HG02885 (cell line): ENCODE results near the gene COL15A1.

Source experiments
- ATAC-seq: cut with Tn5 transposase; IDR thresholded peaks from one replicate; pipeline ENCODE4 v1.9.1; 2021; ENCODE audit warnings: mild to moderate bottlenecking; ENCODE audit not compliant: unreplicated experiment, poor library complexity

COL15A1 gene

DNA sequence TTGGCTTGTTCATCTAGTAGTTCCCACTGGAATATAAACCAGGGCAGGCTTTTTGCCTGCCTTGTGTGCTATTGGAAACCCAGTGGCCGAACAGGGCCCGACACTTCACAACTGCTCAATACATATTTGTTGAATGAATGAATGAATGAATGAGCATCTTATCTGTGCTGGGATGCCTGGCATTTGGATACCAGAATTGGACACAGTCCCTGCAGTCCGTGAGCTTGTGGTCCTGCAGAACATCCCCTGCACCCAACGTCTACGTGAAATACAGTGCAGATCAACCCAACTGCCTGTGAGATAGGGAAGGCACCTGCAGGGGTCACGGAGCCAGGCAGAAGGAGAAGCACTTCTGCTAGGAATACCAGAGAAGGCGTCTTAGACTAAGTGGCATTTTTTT is 30.0 kb upstream of the COL15A1 start:
- no peak for ATAC-seq

DNA sequence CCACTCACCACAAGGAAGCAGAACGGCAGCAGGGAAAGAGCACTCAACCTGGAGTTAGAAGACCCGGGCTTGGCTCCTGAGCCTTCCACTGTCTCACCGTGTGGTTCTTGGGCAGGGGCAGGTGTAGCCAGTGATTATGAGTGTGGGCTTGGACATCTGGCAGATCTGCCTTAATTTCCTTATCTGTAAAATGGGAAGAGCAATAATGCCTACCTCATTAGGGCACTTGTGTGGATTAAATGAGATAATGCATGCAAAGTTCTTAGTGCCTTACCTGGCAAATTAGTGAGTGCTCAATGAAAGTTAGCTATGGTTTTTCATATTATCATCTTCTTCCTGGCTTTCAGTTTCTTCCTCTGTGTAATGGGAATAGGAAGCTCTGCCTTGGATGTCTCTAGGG is 28.1 kb upstream of the COL15A1 start:
- no peak for ATAC-seq

DNA sequence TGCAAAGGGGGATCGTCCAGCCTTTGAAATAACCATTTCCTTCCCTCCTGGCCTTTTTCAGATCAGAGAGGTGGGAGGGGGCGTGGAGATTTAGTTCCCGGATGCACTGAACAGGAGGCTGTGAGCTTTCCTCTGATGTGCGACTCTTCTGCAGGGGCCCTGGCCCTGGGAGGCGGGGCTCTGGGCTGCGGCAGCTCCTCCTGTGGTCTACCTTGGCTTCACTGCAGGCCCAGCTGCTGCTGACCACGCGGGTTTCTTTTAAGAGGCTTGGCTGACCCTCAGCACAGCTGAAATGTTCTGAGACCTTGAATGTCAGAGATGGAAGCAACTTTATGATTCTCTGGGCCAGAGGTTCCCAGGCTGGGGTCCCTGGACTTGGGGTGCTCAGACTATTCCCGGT is 27.0 kb upstream of the COL15A1 start:
- ATAC-seq: no peak

DNA sequence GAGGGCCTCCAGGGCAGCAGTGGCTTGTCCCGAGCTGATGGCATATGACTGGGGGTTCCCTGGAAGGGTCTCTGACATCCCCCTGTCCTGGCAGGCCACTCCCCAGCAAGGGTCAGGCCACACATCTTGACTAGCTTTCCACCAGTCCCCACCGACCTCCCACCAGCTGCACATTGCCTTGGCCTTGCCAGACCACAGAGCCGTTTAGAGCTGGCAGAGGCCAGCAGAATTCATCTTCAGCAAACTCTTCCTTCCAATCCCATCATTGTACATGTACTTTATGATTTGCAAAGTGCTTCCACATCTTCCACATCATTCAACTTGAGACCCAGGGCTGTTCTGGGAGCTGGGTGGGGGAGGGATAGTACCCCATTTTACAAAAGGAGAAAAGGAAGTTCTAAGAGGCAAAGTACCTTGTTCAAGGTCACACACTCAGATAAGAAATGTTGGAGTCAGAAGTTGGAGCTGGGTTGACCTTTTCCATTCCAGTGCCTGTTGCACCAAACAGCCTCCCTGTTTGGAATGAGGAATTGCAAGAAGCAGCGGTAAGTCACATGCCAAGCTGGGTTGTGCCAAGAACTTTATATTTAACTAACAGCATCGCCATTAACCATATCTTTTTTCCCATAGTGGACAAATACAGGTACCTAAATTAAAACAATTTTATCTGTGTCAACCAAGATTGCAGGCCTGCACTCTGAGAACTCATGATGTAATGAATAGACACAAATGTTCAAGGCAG is 25.8 kb upstream of the COL15A1 start:
- ATAC-seq: no peak

DNA sequence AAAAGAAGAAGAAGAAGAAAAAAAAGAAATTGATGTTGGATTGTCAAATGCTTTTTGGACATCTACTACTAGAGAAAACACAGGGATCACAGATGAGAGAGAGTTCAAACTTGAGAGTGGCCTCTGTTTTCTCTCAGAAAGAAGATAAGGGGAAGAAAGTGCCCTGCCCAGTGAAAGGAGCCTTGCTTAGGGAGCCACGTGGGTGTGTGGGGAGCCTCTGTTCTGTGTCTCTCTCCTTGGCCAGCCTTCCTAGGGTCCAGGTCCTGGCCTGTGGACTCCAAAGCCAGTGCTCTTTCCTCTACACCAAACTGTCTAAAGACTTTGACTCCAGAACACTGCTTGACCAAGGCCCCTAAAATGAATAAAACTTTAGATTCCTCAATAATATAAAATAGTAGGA is 22.0 kb upstream of the COL15A1 start:
- ATAC-seq: no peak

DNA sequence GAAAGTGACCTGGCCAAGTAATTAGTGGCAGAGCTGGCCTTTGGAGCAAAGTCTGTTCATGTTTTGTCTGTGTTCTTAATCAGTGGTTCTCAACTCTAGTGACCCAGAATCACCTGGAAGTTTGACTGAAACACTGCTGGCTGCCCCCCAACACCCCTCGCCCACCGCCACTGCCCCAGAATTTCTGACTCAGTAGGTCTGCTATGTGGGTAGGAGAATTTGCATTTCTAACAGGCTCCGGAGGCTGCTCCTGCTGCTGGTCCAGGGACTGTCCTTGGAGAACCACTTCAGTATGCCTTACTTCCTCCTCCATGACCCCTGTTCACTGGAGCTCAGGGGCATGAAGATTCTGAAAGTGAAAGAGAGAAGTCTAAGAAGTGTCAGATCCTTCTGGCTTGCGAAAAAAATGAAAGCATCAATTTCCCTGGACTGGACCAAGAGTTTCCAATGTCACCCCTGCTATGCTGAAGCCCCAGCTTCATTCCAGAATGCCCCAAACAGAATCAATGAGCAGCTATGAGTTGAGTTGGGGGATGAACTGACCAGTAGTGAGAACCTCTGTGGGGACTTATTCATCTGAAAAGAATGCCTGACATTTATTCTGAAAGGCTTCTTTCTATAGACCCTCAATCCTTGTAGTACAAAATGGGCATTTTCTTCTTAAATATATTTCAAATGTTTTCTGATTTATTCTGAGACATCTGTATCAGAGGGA is 20.8 kb upstream of the COL15A1 start:
- ATAC-seq: no peak

DNA sequence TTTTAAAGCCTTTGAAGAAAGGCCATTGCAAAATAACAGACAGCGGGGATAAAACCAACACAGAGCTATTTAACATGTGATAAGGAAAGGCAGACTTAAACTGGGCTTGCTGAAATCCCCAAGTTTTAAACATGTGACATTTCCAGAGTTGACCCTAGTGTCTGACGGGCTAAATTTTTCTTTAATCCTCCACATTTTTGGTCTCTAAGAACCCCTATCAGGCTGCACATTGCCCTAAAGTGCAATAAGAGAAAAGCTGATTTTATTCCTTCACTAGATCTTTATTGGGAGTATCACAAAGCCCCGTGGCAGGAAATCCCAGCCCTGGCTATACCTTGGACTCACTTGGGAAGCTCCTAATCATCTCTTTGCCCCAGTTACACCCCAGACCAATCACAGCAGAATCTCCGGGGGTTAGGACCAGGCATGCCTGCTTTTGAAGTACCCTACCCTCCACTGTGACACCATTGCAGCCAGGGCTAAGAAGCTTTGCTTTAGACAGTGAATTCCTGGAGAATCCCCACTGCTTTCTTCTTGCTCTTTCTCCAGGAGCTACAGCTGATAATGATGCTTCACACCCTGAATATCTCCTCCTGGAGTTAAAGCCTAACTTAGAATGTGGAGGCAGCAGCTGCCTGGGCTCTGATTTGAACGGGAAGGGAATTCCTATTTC is 20.1 kb upstream of the COL15A1 start:
- no peak for ATAC-seq

DNA sequence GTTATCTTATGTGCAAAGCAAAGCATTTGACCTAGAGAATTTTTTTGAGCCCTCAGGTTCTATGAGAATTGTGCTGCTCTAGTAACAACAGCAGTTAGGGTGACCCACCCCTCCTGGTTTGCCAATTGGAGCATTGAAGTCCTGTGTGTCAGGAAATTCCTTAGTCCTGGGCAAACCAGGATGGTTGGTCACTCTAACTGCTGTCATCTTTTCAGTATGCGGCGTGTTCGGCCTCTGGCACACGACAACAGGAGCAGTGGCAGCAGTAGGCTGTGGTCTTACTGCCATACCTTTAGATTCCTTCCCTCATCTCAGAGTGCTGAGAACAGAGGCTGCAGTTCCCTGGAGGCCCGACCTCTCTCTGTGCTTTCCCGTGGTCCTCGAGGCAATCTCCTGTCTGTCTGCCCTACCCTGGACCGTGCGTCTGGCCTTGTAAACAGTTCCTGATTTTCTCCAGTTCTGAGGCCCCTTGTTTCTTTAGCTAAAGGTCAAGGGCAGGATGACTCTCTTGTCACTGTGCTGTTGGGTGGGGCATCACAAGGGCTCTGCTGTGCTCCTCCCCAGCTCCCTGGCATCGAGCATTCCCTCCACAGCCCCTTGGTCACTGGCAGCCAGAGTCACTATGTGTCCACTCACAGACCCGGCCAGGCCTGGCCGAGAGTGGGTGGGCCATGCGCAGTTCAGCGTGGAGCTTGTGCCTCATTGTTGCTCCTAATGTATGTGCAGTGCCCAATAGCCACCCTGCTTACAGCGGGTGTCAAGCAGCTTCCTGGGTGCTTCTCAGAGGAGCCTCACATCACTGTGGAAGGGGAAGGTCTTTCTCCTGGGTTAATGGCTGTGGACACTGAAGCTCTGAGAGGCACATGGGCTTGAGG is 18.5 kb upstream of the COL15A1 start:
- no peak for ATAC-seq

DNA sequence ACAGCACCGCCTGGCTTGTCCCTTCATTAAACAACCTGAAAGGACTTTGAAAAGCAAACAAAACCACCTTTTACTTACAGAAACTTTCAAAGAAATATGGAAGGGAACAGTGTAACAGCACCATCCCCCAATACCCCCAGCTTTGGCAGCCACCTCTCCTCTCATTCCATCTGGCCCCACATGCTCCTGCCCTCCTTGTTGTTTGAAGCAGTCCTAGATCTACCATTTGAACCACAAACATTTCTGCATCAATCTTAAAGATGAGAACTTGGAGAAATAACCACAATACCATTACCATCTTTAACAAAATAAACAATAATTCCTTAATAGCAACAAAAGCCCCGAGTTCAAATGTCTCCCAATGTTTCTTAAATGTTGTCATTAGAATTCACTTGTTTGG is 17.8 kb upstream of the COL15A1 start:
- ATAC-seq: no peak

DNA sequence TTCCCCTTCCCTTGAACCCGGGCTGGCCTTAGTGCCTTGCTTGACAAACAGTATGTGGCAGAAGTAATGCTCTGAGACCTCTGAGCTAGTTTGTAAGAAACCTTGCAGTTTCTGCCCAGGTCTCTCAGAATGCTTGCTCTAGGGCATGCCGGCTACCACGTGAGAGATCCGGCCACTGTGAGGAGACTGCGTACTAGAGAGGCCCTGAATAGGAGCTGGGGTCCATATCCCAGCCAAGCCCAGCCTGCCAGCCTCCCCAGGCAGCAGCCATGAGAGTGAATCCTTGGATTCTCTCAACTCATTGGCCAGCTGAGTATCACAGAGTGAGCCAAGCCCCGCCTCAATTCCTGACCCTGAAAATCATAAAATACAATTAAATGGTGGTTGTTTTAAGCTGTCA is 16.0 kb upstream of the COL15A1 start:
- no peak for ATAC-seq

DNA sequence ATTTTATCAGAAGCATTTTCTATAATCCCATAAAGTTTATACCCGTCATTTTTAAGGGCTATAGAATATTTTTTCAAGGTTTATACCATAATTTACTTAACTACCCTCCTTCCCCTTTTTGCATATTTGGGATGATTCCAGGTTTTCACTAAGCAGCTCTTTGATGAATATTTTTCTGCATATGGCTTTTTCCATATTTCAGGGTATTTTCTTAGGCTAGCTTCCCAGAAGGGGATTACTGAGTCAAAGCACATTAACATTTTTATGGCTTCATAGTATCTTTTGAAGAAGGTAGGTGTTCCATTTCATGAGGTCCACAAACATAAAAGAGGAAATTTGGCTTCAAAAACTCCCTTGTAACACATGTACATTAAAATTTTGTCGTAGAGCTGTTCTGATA is 14.6 kb upstream of the COL15A1 start:
- no peak for ATAC-seq

DNA sequence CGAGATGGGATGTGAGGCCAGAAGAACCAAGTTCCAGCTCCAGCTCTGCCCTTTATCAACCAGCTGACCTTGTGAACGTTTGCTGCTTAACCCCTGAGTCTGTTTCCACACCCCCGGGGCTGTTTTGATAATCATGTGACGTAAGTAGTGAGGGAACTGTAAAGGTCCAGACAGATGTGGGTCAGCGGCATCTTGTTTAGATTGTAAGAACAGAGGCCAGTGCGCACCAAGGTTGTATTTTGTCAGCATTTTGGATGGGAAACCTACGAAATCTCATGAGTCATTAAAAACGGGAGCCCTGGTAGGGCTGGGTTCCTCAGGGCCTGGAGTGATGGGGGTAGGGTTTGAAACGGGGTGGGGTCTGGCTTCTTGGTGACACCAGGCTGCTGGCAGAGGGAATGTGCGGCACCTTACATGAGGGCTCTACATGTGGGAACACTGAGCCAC is 13.8 kb upstream of the COL15A1 start:
- no peak for ATAC-seq

DNA sequence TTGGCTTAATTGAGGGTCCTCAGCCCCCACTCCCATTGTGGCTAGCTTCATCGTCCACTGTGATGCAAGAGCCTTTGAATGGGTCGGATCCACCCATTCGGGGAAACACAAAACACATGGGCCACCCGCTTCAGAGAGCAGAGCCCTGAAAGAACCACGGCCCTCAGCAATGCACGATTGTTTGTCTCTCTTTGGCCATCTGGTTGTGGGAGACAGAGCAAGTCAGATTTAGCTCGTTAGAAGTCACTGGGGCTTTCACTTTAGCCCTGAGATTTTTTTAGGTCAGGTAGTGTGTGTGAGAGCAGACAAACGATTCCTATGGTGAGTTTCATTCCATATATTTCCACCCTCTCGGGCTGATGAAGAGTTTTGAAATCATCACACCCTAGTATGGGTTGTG is 12.9 kb upstream of the COL15A1 start:
- ATAC-seq: no peak

DNA sequence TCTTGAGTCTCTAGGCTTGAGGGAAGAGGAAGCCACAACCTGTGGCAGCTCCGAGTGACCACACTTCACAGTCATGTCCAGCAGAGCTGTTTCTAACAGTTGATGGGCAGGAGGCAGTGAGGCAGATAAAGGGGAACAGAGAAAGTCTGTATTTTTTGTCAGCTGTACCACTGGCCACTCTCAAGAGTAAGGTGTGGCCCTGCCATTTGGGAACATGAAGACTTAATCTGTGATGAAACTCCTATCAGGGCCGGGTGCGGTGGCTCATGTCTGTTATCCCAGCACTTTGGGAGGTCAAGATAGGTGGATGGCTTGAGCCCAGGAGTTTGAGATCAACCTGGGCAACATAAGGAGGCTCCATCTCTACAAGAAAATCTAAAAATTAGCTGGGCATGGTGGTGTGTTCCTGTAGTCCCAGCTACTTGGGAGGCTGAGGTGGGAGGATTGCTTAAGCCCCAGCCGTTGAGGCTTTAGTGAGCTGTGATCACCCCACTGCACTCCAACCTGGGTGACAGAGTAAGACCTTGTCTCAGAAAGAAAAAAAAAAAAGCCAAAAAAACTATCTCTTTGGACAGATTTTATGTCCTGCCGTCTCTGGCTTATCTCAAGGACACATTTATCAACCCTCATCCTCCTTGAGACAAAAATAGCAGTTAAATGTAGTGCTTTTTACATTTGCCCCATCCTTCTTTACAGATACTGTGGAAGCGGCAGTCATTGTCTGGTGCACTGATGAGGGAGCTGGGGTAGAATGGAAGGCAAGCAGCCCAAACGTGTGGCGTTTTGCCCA is 11.9 kb upstream of the COL15A1 start:
- ATAC-seq: no peak

DNA sequence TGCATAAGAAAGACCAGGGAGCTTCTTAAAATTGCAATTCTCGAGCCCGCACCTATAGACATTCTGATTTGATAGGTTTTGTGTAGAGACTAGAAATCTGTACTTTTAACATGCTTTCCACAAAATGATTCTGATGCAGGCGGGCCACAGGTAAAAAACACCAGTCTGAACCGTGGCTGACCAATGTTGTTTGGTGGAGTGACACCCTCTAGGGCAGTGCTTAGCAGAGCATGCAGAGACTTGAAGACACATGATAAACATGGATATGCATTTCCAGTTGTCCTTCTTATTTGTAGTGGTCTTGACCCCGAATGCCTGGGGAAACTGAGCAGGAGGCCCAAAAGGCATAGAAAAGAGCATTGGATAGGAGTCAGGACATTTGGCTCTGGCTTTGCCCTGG is 10.5 kb upstream of the COL15A1 start:
- ATAC-seq: no peak

DNA sequence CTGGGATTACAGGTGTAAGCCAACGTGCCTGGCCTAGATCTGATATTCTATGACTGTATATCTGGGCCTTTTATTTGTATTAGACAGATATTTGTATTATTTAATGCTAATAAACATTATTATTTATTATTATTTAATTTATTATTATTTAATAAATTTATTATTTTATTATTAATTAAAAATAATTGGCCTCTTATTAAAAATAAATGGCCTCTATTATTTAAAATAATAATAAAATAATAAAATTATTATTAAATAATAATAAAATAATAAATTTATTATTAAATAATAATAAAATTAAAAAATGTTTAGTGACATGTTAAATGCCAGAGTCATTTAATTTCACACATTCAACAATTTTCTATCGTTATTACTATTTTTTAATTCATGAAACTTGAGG is 9.8 kb upstream of the COL15A1 start:
- ATAC-seq: no peak

DNA sequence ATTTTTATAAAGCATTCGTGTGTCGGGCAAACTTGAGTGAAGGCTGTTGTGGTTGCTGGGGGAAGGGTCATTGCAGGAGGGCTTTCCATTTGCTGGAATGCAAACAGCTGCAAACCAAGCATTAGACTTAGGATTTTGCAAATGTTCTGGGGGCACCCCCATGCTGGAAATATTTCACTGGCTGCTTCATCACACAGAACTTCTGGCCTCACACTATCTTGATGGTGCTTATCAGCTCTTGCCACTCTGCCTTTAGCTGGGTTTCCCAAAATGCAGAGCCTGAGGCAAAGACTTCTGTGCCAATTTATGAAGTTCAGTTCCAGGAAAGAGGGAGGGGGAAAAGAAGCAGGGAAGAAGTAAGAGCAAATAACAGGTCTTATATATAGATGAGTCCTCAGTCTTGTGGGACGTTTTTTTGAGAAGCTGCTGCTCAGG is 8.6 kb upstream of the COL15A1 start:
- no peak for ATAC-seq

DNA sequence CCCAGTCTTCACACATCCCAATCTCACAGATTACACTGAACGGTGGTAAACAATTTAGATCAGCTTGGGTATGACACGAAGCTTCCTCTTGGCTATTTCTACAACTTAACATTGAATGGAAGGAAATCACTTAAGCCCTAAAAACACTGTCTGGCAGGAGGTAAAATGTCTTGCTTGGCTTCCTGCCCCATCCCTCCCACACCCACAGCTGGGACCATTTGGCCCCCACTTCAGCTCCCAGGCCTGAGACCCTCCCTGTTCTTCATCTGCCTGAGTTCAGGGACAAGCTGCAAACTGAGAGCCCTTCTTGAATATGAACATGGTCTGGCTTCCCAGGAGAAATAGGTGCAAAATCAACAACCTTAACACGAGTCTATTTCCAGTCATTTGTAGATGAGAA is 3.4 kb upstream of the COL15A1 start:
- ATAC-seq: no peak

DNA sequence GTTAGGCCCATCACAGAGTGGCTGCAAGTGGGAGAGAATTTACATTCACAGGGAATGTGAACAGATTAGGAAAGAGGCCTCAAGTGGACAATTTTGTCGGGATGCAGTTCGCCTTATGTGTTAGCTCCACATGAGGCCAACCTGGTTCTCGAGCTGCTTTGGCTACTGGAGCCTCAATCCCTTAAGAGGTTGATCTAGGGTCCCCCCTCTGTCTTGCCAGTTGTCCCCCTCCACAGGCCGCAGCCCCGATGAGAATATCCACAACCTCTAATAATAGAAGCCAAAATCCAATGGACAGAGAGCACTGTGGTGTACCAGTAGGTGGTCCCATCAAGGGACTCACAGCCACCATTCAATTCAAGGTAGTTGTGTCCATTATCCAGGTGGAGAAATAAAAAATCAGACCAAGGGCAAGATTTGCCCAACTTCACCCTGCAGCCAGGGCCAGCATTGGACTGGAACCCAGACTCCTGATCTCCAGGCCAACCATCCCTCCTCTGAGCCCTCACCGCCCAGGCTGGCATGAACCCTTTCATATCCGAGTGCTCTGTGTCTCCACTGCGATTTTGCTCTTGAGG is 1.7 kb upstream of the COL15A1 start:
- no peak for ATAC-seq
